Hematopoietic multipotent progenitor cell treated with erythropoietin and hydrocortisone succinate and interleukin-3 and kit ligand, for 8 days (in vitro differentiated cells): Measurements from ENCODE around the gene TMEFF2.

Experiments
- DNase-seq: peaks from one replicate; pipeline ENCODE4 v3.0.0-alpha.2; 2015

TMEFF2 gene

DNA sequence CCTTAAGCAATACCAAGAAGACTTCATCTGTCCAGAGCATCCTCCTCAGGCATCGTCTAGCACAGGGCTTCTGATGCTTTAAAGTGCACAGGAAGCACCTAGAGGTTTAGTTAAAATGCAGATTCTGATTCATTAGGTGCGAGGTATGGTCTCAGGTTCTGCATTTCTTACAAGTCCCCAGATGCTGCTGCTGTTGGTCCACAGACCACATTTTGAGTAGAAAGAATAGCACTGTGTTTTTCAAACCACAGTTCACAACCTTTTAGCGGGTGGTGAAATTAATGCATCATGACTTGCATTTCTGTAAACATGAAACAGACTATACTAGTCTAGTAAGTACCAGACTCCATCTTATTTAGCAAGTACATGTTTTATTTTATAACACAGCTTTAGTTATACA, 134.6 kb downstream of the TMEFF2 start:
- DNase-seq, result no peak

DNA sequence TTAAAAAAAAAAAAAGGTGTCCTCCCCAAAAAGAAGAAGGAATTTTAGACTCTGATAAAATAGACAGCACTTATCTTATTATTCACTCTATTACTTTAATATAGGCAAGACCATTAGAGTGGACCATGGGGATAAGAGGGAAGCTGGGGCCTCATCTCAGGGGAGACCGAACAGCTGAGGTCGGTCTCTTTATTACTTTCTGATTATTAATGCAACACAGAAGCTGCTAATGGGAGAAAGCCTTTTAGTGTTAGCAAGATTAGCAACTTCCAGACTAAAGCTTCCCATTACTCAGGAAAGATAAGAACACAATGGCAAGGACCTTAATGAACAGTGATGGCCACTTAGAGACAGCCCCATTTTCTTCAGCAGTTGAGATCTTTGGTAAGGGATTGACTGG, 135.5 kb downstream of the TMEFF2 start:
- DNase-seq, result no peak

DNA sequence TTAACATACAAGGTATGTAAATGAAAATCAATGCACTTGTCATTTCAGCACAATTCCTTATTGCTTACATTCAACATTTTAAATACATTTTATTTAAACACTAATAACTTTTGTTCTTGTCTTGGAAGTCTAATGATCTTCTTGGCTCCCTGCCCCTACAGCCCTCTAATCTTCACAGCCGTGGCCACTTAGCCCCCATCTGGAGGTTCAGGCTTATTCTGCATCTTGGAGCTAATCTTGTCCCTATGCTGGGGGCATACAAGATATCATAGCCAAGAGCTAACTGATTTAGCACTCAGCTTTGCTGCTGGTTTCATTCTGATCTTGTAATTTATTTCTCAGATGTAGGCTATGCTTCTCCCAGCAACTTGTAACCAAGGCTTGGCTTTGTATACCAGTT, 140.8 kb downstream of the TMEFF2 start:
- no peak for DNase-seq

- DNase-seq, result peak; percentile 8
These were observed 143.2 kb downstream of the TMEFF2 start for GRCh38 chr2:192051533-192051932.

DNA sequence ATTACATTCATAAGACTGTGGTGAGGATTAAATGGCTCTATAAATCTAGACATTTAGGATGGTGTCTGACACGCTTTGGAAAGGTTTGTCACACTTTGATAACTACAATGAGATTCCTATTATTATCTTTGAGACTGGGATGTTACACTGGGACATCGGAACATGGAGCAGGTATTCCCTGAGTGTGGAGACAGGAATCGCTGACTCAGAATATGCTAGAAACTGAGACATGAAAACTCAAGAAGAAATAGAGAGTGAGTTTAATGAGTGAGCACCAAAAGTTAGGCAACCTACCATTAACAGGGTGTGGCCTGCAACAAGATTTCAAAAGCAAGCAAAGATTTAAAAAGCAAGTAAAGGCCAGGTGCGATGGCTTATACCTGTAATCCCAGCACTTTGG, 145.4 kb downstream of the TMEFF2 start:
- no peak for DNase-seq

DNA sequence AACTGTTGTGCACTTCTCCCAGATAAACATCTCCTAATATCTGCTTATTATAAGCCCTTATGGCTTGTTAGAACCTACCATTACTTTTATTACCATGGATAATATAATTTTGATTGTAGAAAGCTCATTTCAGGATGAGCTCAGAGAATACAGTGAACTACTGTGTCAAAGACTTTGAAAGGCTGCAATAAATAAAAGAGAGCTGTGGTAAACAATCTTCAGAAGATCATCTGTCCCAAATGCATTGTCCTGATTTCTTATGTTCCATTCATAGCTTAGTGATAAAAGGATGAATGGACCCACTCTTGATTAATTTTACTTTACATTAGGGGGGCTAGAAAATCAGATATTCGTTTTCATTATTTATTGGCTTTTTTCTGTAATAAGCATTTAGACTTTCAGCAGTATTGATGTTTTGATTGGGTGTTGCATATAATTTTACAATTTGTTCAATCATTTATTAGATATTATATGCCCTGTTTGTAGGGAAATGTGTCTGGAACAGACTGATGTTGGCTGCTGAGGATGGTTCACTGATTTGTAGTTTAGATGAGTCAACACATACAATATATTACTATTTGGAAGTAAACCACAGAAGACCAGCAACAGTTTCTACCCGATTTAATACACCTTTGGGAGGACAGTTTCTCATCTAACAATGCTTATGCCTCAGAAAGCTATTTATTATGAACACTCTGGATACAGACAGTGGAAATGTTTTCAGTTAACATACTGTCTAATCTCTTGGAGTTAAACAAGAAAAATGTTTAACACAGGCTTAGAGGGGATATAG, 147.2 kb downstream of the TMEFF2 start:
- DNase-seq, result no peak

- DNase-seq, result no peak
These were observed 150.2 kb downstream of the TMEFF2 start for GRCh38 chr2:192044496-192044895.

GRCh38 chr2:192043216-192043870, 151.4 kb downstream of the TMEFF2 start:
- no peak for DNase-seq

- no peak for DNase-seq
These were observed 152.6 kb downstream of the TMEFF2 start for GRCh38 chr2:192042126-192042525.

DNA sequence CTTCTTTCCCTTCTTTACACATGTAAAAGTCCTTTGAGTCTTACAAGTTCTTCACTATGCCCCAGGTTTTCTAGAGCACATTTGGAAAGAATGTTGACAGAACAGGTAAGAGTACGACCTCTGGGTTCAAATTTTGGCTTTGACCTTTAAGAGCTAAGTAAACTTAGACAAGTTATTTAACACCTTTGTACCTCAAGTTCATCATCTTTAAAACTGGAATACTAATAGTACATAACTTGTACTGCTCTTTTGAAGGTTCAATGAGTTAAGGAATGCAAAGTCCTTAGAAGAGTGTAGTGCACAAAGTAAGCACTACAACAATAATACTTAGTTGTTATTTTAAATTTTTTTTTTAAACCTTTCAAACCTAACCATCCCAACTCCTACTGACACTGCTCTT, 156.6 kb downstream of the TMEFF2 start:
- DNase-seq, result no peak

GRCh38 chr2:192035731-192036442, 158.8 kb downstream of the TMEFF2 start:
- DNase-seq, result no peak

DNA sequence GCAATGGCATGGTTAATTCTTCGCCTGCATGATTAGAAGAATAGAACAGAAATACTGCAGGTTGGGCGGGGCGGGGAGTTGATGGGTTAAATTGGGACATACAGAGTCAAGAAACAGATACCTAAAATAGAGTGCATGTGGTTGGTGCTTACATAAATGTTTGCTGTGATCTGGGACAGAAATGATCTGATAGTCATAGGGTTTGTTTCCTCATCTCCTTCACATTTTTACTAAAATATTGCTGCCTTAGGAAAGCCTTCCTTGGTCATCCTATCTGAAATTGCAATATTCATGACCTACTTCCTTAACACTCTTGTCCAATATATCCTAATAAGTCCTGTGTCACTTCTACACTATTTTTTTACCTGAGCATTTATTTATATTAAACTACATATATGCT, 163.9 kb downstream of the TMEFF2 start:
- DNase-seq, result no peak

DNA sequence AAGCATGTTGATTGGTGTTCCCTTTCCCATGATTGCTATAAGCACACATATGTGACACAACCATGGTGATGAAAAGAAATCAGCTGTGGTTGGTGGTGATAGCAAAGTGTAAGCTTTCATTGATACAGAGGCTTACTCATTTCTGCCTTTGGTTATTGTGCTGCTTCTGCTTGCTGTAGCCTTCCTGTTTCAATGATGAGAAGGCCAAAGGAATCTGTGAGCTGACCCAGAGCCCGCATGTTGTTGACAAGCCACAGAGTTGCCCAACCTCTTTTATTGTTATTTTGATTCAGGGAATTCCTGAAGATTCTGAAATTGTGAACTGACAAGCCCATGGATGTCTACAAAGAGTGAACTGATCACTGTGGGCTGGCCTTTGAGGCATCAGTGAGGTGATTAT, 164.4 kb downstream of the TMEFF2 start:
- no peak for DNase-seq

DNA sequence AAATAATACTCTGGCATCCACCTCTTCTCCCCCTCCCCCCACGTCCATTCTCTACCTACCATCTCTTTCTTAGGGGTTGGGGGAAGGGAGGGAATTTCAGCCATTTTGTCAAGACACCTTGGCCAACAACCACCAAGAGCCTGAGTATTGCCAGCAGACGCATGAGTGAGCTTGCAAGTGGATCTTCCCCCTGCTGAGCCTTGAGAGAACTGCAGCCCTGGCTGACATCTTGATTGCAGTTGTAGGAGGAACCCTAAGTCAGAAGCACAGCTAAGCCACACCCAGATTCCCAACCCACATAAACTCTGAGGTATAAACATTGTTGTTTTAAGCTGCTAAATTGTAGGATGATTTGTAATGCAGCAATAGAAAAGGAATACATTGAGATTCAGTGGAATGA, 165.6 kb downstream of the TMEFF2 start:
- DNase-seq, result peak; percentile 67

DNA sequence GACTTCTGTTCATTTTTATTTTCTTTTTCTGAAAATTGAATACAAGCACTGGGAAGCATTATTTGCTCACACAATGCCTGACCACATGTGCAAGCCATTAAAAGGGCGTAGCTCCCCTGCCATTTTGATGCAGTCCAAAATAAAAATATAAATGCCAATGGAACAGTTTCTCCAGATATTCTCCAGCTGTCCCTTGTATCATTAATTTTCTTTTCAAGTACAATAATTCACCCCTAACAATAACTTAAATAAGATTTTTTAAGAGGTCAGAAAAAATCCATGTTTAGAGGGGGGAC, 168.0 kb downstream of the TMEFF2 start:
- DNase-seq, result no peak

DNA sequence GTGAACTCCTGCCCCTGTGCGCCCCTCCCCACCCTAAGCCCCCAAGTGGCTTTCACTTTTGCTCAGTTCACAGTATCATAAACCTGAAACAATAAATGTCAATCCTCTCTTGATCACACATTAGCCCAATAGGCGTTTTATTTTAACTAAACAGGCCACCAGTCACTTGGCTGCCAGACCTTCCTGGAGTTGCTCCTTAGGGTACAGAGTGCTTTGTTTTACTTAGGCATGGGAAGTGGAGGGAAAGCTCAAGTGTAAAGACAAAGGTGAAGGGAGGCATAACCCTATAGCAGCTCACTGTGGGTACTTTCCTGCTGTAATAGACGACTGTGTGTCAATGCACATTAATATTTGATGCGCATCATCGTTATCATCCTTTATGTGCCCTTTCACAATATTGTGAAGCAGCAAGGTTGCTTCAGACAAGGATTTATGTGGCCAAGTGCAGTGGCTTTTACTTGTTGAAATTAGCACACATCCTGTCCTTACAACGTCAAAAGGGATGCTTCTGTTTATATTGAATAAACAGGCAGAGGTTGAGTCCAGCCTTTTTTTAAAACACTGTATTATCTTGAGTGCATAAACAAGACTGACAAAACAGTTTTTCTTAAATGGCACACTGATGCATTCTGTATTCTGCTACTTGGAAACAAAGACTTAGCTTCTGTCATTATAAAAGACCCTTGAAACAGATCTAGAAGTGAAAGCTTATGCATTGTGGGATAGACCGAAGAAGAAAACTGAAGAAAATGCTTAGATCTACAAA, 168.5 kb downstream of the TMEFF2 start:
- DNase-seq, result no peak

- DNase-seq, result no peak
These were observed 169.1 kb downstream of the TMEFF2 start for GRCh38 chr2:192025637-192026036.

DNA sequence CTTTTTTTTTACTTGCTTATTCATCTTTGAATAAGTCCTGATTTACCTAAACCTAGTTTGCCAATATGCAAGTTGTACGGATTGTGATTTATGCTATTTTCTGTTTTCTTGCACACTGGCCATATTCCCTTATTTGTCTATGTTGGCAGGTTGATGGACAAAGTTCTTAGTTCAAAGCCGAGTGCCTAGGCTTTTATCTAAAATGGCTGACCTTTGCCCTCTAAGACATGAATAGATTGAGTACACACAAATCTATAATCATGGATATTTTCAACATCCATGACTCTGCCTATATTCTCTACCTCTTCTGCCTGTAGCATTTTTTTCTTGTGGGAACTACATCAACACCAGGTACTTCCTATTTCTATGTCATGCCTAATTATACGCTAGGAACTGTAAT, 171.7 kb downstream of the TMEFF2 start:
- DNase-seq, result no peak

DNA sequence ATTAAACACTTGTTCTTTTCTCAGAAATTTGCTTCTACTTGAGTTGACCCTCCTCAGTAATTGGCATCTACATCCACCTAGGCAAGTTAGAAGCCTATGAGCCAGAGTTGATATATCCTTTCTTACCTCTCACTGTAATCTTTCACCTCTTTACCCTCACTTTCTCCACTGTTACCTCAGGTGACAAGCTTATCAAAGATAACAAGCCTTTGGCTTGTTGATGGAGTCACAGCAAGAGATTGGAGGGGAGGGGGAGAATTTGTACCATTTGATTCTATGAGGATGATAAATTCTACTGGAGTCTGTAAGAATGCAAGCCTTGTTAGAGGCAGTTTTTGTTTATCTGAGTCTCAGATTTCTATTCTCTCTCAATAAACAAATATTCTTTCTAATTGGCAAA, 176.9 kb downstream of the TMEFF2 start:
- DNase-seq, result no peak

- no peak for DNase-seq
These were observed 178.5 kb downstream of the TMEFF2 start for GRCh38 chr2:192016265-192016664.

- no peak for DNase-seq
These were observed 181.5 kb downstream of the TMEFF2 start for GRCh38 chr2:192013211-192013610.

DNA sequence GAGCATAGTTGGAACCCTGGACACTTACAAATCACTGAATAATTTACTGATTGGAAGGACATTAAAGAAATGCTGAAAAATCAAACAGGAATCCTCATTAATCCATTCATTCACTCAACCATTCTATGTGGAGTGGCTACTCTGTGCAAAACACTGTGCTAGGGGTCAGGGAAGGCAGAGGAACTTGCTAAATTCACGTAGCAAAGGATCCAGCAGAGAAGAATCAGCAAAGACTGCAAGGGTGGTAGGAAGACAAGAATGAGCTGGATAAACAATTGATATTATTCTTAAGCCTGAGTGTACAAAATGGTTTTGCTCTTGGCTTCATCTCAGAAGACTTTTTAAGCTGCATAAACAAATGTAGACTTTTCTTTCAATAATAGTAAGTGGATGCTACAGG, 183.5 kb downstream of the TMEFF2 start:
- DNase-seq, result no peak

- no peak for DNase-seq
These were observed 184.7 kb downstream of the TMEFF2 start for GRCh38 chr2:192010073-192010472.
